Mesothelial cell of epicardium (in vitro differentiated cells): Measurements from ENCODE around the gene HOXB3. TPM values are rescaled to one million over a fixed set of nuclear protein-coding genes. Genes with fewer than 3 reads are reported as not detected.
"Not testable (repeated sequence)": the region's sequence is repeated elsewhere in the genome, so short reads cannot be mapped to it uniquely, and the experiment has no call there.

Source experiments
- DNase-seq, 2 experiments: peaks; one replicate each; pipeline ENCODE4 v3.0.0; 2021; ENCODE audit warnings: low spot score in 2 of 2; ENCODE audit not compliant: unreplicated experiment in 2 of 2
- H3K27ac Mint-ChIP-seq: 2 replicates; pipeline ENCODE4 v1.8.0; 2021; ENCODE audit warnings: mixed read lengths
- H3K27me3 Mint-ChIP-seq: 2 replicates; pipeline ENCODE4 v1.8.0; 2021; ENCODE audit warnings: low read depth, mixed read lengths
- H3K36me3 Mint-ChIP-seq: 2 replicates; pipeline ENCODE4 v1.8.0; 2021; ENCODE audit warnings: mixed read lengths
- H3K4me1 Mint-ChIP-seq: 2 replicates; pipeline ENCODE4 v1.8.0; 2021; ENCODE audit warnings: mixed read lengths
- H3K4me3 Mint-ChIP-seq: 2 replicates; pipeline ENCODE4 v1.8.0; 2021; ENCODE audit warnings: mild to moderate bottlenecking, moderate library complexity, mixed read lengths
- H3K9me3 Mint-ChIP-seq: 2 replicates; pipeline ENCODE4 v1.8.0; 2021; ENCODE audit warnings: mixed read lengths
- total RNA-seq: library from RNA; stranded (reverse); gene quantifications from 3 replicates; pipeline ENCODE4 v1.2.1, GENCODE V29; 2021
- TF ChIP-seq, protein P1 (sequence below): fragments of 200-600 bp; sonication (generic); IDR thresholded peaks from one replicate; pipeline ENCODE4 v1.5.0; 2021; ENCODE audit warnings: antibody characterized with exemption; ENCODE audit not compliant: unreplicated experiment

HOXB3 gene
- total RNA-seq, 1 donor from 2014 or later: 303 TPM

DNA sequence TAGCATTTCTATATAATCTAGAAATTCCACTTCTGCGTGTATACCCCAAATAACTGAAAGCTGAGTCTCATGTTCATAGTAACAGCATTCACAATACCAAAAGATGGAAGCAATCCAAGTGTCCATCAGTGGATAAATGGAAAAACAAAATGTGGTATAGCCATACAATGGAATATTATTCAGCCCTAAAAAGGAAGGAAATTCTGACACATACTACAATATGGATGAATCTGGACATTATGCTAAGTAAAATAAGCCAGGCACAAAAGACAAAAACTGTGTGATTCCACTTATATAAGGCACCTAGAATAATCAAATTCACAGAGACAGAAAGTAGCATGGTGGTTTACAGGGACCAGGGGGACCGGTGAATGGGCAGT is 79.7 kb downstream of the HOXB3 start:
- TF ChIP-seq, protein P1, sequence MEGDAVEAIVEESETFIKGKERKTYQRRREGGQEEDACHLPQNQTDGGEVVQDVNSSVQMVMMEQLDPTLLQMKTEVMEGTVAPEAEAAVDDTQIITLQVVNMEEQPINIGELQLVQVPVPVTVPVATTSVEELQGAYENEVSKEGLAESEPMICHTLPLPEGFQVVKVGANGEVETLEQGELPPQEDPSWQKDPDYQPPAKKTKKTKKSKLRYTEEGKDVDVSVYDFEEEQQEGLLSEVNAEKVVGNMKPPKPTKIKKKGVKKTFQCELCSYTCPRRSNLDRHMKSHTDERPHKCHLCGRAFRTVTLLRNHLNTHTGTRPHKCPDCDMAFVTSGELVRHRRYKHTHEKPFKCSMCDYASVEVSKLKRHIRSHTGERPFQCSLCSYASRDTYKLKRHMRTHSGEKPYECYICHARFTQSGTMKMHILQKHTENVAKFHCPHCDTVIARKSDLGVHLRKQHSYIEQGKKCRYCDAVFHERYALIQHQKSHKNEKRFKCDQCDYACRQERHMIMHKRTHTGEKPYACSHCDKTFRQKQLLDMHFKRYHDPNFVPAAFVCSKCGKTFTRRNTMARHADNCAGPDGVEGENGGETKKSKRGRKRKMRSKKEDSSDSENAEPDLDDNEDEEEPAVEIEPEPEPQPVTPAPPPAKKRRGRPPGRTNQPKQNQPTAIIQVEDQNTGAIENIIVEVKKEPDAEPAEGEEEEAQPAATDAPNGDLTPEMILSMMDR: no peak
- Mint-ChIP-seq H3K4me3 (no peak overlapping the region), H3K27ac (no peak overlapping the region), H3K4me1 (peaks cover 42% of the 10 kb centered on the region), H3K27me3 (no peaks in the 10 kb centered on the region), H3K9me3 (no peaks in the 10 kb centered on the region), H3K36me3 (no peaks in the 10 kb centered on the region)
- DNase-seq: no peak

DNA sequence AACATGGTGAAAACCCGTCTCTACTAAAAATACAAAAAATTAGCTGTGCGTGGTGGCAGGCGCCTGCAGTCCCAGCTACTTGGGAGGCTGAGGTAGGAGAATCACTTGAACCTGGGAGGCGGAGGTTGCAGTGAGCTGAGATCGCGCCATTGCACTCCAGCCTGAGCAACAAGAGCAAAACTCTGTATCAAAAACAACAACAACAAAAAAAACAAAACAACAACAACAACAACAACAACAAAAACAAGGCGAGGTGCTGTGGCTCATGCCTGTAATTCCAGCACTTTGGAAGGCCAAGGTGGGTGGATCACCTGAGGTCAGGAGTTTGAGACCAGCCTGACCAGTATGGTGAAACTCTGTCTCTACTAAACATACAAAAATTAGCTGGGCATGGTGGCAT is 80.3 kb downstream of the HOXB3 start:
- H3K36me3 Mint-ChIP-seq, H3K27me3 Mint-ChIP-seq, DNase-seq, H3K9me3 Mint-ChIP-seq, H3K27ac Mint-ChIP-seq, H3K4me3 Mint-ChIP-seq: not testable (repeated sequence)
- peaks cover 40% of the 10 kb centered on the region for H3K4me1 Mint-ChIP-seq

DNA sequence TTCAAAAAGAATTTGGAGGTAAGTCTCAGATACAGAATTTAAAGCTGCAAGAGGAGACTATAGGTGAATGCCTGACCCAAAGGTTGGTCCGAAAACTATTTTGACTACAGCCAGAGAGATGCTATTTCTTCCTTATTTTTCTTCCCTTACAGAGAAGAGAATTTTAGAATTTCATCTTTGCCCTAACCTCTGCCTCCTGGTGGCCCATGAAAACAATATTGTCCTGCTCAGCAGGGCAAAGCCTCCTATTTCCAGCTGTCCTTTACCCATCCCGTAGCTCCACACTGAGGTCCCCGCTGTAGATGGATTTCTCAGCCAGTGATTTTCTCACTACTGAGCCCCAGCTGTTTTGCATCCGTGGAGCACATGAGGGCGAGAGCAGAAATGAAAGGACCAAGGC is 83.8 kb downstream of the HOXB3 start:
- Mint-ChIP-seq H3K27me3 (no peaks in the 10 kb centered on the region), H3K27ac (no peak overlapping the region)
- TF ChIP-seq, protein P1: no peak

DNA sequence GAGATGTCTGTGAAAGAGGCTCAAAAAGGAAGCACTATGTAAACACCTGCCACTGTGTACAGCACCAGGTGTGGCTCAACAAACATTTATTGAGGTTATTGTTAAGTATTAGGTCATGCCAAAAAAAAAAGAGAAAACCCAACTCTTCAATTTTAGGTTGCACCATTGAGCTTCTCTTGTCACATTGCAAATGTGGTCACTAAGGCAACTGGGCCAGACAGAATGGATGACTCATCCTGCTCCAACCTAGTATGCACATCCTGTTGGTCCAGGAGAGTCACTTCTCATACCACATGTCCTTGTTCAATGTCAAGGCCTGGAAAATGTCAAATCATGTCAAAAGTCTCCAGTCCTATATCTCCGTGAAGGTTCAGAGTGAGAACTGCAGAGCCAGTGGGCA is 84.3 kb downstream of the HOXB3 start:
- H3K4me3 Mint-ChIP-seq: no peak overlapping the region
- H3K27ac Mint-ChIP-seq: no peak overlapping the region
- H3K36me3 Mint-ChIP-seq: no peaks in the 10 kb centered on the region
- no peak for DNase-seq
- TF ChIP-seq, protein P1: no peak
- H3K4me1 Mint-ChIP-seq: peaks cover 51% of the 10 kb centered on the region
- H3K27me3 Mint-ChIP-seq: no peaks in the 10 kb centered on the region
- H3K9me3 Mint-ChIP-seq: no peaks in the 10 kb centered on the region

More for the DNA sequence above, 83.8 kb downstream of the HOXB3 start:
- Mint-ChIP-seq H3K9me3 (no peaks in the 10 kb centered on the region), H3K36me3 (no peaks in the 10 kb centered on the region), H3K4me3 (no peak overlapping the region), H3K4me1 (peaks cover 47% of the 10 kb centered on the region)
- no peak for DNase-seq

- TF ChIP-seq, protein P1: no peak
- H3K9me3 Mint-ChIP-seq: no peaks in the 10 kb centered on the region
- no peak overlapping the region for H3K4me3 Mint-ChIP-seq
- H3K36me3 Mint-ChIP-seq: no peaks in the 10 kb centered on the region
- H3K27me3 Mint-ChIP-seq: no peaks in the 10 kb centered on the region
- peaks cover 60% of the 10 kb centered on the region for H3K4me1 Mint-ChIP-seq
- H3K27ac Mint-ChIP-seq: peak overlapping the region; percentile 79
- no peak for DNase-seq
Measured at GRCh38 chr17:48504953-48505352, 85.1 kb downstream of the HOXB3 start.

DNA sequence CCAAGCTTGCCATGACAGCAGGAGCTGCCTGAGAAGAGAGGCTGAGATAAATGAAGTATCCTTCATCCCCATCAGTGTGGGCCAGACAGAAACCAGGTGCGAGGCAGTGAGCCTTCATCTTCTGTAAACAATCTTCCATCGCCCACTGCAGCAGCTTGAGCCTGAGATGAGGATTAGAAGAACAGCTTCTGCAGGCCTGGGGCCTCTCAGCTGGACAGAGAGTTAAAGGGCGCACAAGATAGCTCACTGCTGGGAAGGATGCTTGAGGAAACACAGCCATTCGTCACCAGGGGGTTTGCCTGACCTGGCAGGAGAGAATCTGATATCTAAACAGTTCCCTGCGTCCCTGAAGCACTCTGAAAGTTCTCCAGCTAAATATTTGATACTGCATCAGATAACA is 86.3 kb downstream of the HOXB3 start:
- Mint-ChIP-seq H3K36me3 (no peaks in the 10 kb centered on the region), H3K27me3 (no peaks in the 10 kb centered on the region), H3K9me3 (no peaks in the 10 kb centered on the region), H3K27ac (peak overlapping the region; percentile 79), H3K4me3 (no peak overlapping the region), H3K4me1 (peaks cover 71% of the 10 kb centered on the region)
- no peak for DNase-seq
- TF ChIP-seq, protein P1: no peak
